Lower lobe of right lung (tissue), 2 donors: ENCODE data around the gene LRCH1. TPM values are rescaled to one million over a fixed set of nuclear protein-coding genes. Genes with fewer than 3 reads are reported as not detected.

Source experiments
- ATAC-seq, 2 donors: fragments of 200-7000 bp; cut with Tn5 transposase; one replicate each; pipeline ENCODE4 v1.9.1; 2020 to 2022; ENCODE audit warnings: mild to moderate bottlenecking in 2 of 2, moderate library complexity in 2 of 2
- DNase-seq: peaks from one replicate; pipeline ENCODE4 v3.0.0-alpha.2; 2020
- H3K27ac ChIP-seq: fragments of 200-600 bp; one replicate; pipeline ENCODE4 v1.8.0; 2022
- H3K27me3 ChIP-seq: fragments of 200-600 bp; one replicate; pipeline ENCODE4 v1.8.0; 2022; ENCODE audit warnings: low read depth
- H3K36me3 ChIP-seq: fragments of 200-600 bp; one replicate; pipeline ENCODE4 v1.8.0; 2022; ENCODE audit warnings: mild to moderate bottlenecking
- H3K4me1 ChIP-seq: fragments of 200-600 bp; one replicate; pipeline ENCODE4 v1.8.0; 2022
- H3K4me3 ChIP-seq: fragments of 200-600 bp; one replicate; pipeline ENCODE4 v1.8.0; 2022; ENCODE audit warnings: mild to moderate bottlenecking
- H3K9me3 ChIP-seq: fragments of 200-600 bp; one replicate; pipeline ENCODE4 v1.8.0; 2022
- CTCF ChIP-seq: fragments of 200-600 bp; IDR thresholded peaks from one replicate; pipeline ENCODE4 v1.8.0; 2022; ENCODE audit warnings: antibody characterized with exemption, mild to moderate bottlenecking
- intact Hi-C: fragments of 100-400 bp; cut with DNase I; formaldehyde crosslinking; loops from one replicate; pipeline ENCODE4 v1.11.0; 2022
- total RNA-seq: library from RNA; stranded (reverse); fragmentation: NEBNext Ultra II Directional; extraction: Animal tissue kit (Norgen Biotek cat#: 25700); gene quantifications from one replicate; pipeline ENCODE4 v1.2.1, GENCODE V29; 2021
- donor health status: DM: no; HTN: yes; CAD: no; lungs with severe emphysema.

LRCH1 gene
- total RNA-seq, 1 donor from 2014 or later, result 25.9 TPM

- no peaks in the 10 kb centered on the region for H3K9me3 ChIP-seq
- DNase-seq (no peak), ATAC-seq (no peak)
- no peak for TF ChIP-seq CTCF
- H3K36me3 ChIP-seq, result no peaks in the 10 kb centered on the region
- H3K27ac ChIP-seq, result no peak overlapping the region
- H3K4me1 ChIP-seq, result peaks cover 64% of the 10 kb centered on the region
- intact Hi-C loops, result no loop called here
- H3K27me3 ChIP-seq, result no peaks in the 10 kb centered on the region
- H3K4me3 ChIP-seq, result no peak overlapping the region
Measured at GRCh38 chr13:46607768-46608564, 55.0 kb downstream of the LRCH1 start.

- no peaks in the 10 kb centered on the region for H3K27me3 ChIP-seq
- no peak for TF ChIP-seq CTCF
- intact Hi-C loops, result no loop called here
- no peak overlapping the region for H3K27ac ChIP-seq
- ATAC-seq, result no peak
- peaks cover 58% of the 10 kb centered on the region for H3K4me1 ChIP-seq
- no peaks in the 10 kb centered on the region for H3K9me3 ChIP-seq
- no peak for DNase-seq
- H3K4me3 ChIP-seq, result no peak overlapping the region
- no peaks in the 10 kb centered on the region for H3K36me3 ChIP-seq
Measured at GRCh38 chr13:46609052-46609451, 56.1 kb downstream of the LRCH1 start.

- H3K9me3 ChIP-seq, result no peaks in the 10 kb centered on the region
- H3K27ac ChIP-seq, result no peak overlapping the region
- no peak overlapping the region for H3K4me3 ChIP-seq
- H3K4me1 ChIP-seq, result peaks cover 56% of the 10 kb centered on the region
- no peaks in the 10 kb centered on the region for H3K27me3 ChIP-seq
- ATAC-seq (no peak), DNase-seq (no peak)
- no peak for TF ChIP-seq CTCF
- intact Hi-C loops, result no loop called here
- H3K36me3 ChIP-seq, result no peaks in the 10 kb centered on the region
Measured at GRCh38 chr13:46609726-46610125, 56.8 kb downstream of the LRCH1 start.

DNA sequence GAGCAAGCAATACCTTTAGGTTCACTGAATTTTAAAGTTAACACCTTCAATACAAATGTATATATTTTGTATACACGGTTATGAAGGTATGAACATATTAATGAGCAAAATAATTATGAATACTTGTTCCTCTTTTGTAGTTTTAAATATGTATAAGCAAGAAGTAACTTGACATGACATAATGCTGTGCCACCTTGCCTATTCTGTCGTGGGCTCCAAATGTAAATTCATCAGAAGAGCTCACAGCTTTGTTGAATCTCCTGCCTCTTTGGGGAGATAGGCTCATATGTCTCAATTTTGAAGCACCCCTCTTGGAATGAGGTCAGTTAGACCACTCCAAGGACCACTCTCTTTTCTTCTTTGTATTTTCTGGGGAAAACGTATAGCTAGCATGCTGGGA, 59.3 kb downstream of the LRCH1 start:
- no peak for TF ChIP-seq CTCF
- Histone ChIP-seq H3K4me1 (peaks cover 51% of the 10 kb centered on the region), H3K36me3 (no peaks in the 10 kb centered on the region), H3K9me3 (no peaks in the 10 kb centered on the region), H3K4me3 (no peak overlapping the region), H3K27ac (no peak overlapping the region), H3K27me3 (no peaks in the 10 kb centered on the region)
- DNase-seq (no peak), ATAC-seq (no peak)
- intact Hi-C loops, result no loop called here

DNA sequence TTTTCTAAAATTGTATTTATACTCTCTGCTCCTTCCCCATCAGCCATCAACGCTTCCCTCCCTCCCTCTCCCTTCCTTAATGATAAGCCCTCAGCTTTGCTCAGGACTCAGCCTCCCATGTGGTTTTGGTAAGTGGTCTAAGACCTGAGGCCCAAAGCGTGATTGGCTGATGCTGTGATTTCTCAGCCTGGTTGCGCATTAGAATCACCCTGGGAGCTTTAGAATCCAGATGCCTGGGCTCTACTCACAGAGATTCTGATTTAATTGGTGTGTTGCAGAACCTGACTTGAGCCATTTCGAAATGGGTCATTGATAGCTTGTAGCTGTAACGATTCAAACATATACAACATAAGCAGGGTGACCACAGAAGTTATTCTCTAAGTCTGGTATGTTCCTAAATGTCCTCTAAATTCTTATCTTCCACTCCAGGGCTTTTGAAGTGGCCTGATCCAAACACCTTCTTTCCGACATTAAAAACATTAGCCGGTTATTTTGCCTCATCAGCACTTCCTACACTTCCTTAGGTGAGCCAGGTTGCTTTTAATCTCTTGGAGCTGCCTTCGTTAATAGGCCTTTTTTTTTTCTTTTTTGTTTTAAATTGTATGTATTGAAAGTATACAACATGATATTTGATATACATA, 60.6 kb downstream of the LRCH1 start:
- ATAC-seq (peak; percentile 35 to 66), DNase-seq (no peak)
- Histone ChIP-seq H3K36me3 (no peaks in the 10 kb centered on the region), H3K4me3 (no peak overlapping the region), H3K9me3 (no peaks in the 10 kb centered on the region), H3K27me3 (no peaks in the 10 kb centered on the region), H3K27ac (no peak overlapping the region), H3K4me1 (peaks cover 44% of the 10 kb centered on the region)
- TF ChIP-seq CTCF, result no peak
- intact Hi-C loops, result no loop called here
